D721Med (cell line): ENCODE measurements around the gene C11orf98.

Source experiments
- DNase-seq: peaks from one replicate; pipeline ENCODE4 v3.0.0; 2011; ENCODE audit warnings: low spot score; ENCODE audit not compliant: insufficient read length
- FAIRE-seq: peaks from 2 replicates; lab custom pipeline; 2011; peaks lifted over from hg19 to GRCh38; lab: Jason Lieb, UNC
- TF ChIP-seq, protein P1 (sequence below): IDR thresholded peaks from 2 replicates; pipeline ENCODE4 v1.5.1; 2012; ENCODE audit warnings: mild to moderate bottlenecking, control low read depth; ENCODE audit not compliant: insufficient read depth; ENCODE audit errors: missing control alignments

C11orf98 gene

GRCh38 chr11:62615521-62615920 lies 49.5 kb downstream of the C11orf98 start:
- TF ChIP-seq, protein P1, sequence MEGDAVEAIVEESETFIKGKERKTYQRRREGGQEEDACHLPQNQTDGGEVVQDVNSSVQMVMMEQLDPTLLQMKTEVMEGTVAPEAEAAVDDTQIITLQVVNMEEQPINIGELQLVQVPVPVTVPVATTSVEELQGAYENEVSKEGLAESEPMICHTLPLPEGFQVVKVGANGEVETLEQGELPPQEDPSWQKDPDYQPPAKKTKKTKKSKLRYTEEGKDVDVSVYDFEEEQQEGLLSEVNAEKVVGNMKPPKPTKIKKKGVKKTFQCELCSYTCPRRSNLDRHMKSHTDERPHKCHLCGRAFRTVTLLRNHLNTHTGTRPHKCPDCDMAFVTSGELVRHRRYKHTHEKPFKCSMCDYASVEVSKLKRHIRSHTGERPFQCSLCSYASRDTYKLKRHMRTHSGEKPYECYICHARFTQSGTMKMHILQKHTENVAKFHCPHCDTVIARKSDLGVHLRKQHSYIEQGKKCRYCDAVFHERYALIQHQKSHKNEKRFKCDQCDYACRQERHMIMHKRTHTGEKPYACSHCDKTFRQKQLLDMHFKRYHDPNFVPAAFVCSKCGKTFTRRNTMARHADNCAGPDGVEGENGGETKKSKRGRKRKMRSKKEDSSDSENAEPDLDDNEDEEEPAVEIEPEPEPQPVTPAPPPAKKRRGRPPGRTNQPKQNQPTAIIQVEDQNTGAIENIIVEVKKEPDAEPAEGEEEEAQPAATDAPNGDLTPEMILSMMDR = no peak
- FAIRE-seq (no peak), DNase-seq (no peak)

GRCh38 chr11:62614275-62614674 lies 50.7 kb downstream of the C11orf98 start:
- TF ChIP-seq, protein P1 = no peak
- FAIRE-seq (no peak), DNase-seq (no peak)

DNA sequence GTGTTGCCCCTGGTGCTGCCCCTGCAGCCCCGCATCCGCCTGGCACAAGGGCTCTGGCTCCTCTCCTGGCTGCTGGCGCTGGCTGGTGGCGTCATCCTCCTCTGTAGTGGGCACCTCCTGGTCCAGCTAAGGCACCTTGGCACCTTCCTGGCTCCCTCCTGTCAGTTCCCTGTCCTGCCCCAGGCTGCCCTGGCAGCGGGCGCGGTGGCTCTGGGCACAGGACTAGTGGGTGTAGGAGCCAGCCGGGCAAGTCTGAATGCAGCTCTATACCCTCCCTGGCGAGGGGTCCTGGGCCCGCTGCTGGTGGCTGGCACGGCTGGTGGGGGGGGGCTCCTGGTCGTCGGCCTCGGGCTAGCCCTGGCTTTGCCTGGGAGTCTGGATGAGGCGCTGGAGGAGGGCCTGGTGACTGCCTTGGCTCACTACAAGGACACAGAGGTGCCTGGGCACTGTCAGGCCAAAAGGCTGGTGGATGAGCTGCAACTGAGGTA lies 51.7 kb downstream of the C11orf98 start:
- TF ChIP-seq, protein P1 = no peak
- DNase-seq (no peak), FAIRE-seq (no peak)
